Mesothelial cell of epicardium (in vitro differentiated cells): ENCODE measurements around the gene NAT14. TPM values are rescaled to one million over a fixed set of nuclear protein-coding genes. Genes with fewer than 3 reads are reported as not detected.

ENCODE experiments used
- DNase-seq, 2 experiments: peaks; one replicate each; pipeline ENCODE4 v3.0.0; 2021; ENCODE audit warnings: low spot score in 2 of 2; ENCODE audit not compliant: unreplicated experiment in 2 of 2
- H3K27ac Mint-ChIP-seq: 2 replicates; pipeline ENCODE4 v1.8.0; 2021; ENCODE audit warnings: mixed read lengths
- H3K27me3 Mint-ChIP-seq: 2 replicates; pipeline ENCODE4 v1.8.0; 2021; ENCODE audit warnings: low read depth, mixed read lengths
- H3K36me3 Mint-ChIP-seq: 2 replicates; pipeline ENCODE4 v1.8.0; 2021; ENCODE audit warnings: mixed read lengths
- H3K4me1 Mint-ChIP-seq: 2 replicates; pipeline ENCODE4 v1.8.0; 2021; ENCODE audit warnings: mixed read lengths
- H3K4me3 Mint-ChIP-seq: 2 replicates; pipeline ENCODE4 v1.8.0; 2021; ENCODE audit warnings: mild to moderate bottlenecking, moderate library complexity, mixed read lengths
- H3K9me3 Mint-ChIP-seq: 2 replicates; pipeline ENCODE4 v1.8.0; 2021; ENCODE audit warnings: mixed read lengths
- total RNA-seq: library from RNA; stranded (reverse); gene quantifications from 3 replicates; pipeline ENCODE4 v1.2.1, GENCODE V29; 2021
- TF ChIP-seq, protein P1 (sequence below): fragments of 200-600 bp; sonication (generic); IDR thresholded peaks from one replicate; pipeline ENCODE4 v1.5.0; 2021; ENCODE audit warnings: antibody characterized with exemption; ENCODE audit not compliant: unreplicated experiment

The NAT14 gene
- total RNA-seq, 1 donor from 2014 or later, result 54.4 TPM

DNA sequence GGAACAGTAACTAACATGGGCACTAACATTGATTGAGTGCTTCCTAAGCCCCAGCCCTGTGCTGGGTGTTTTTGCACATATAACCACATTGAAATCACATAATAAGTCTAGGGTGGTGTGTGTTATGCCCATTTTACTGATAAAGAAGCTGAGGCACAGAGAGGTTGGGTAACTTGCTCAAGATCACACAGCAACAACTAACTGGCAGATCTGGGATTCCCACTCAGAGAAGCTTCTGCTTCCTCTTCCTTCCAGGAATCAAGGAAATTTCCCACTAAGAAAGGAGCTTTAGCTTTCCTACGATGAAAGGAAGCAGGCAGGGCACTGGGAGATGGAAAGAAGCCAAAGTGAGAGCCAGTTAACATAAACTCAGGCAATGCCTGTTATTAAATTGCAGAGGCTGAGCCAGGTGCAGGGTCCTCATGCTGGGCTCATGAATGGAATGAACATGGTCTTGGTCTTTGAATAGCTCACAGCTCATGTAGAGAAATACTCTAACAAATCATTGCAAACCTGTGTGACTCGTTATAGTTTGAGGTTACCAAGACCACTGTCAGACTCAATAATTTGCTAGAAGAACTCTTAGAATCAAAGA lies 13.4 kb downstream of the NAT14 start:
- no peak for DNase-seq
- Mint-ChIP-seq H3K9me3 (no peaks in the 10 kb centered on the region), H3K4me3 (no peak overlapping the region), H3K36me3 (no peaks in the 10 kb centered on the region), H3K27me3 (peaks cover 7% of the 10 kb centered on the region), H3K4me1 (peaks cover 17% of the 10 kb centered on the region), H3K27ac (no peak overlapping the region)
- TF ChIP-seq, protein P1, sequence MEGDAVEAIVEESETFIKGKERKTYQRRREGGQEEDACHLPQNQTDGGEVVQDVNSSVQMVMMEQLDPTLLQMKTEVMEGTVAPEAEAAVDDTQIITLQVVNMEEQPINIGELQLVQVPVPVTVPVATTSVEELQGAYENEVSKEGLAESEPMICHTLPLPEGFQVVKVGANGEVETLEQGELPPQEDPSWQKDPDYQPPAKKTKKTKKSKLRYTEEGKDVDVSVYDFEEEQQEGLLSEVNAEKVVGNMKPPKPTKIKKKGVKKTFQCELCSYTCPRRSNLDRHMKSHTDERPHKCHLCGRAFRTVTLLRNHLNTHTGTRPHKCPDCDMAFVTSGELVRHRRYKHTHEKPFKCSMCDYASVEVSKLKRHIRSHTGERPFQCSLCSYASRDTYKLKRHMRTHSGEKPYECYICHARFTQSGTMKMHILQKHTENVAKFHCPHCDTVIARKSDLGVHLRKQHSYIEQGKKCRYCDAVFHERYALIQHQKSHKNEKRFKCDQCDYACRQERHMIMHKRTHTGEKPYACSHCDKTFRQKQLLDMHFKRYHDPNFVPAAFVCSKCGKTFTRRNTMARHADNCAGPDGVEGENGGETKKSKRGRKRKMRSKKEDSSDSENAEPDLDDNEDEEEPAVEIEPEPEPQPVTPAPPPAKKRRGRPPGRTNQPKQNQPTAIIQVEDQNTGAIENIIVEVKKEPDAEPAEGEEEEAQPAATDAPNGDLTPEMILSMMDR, result no peak

- H3K9me3 Mint-ChIP-seq, result no peaks in the 10 kb centered on the region
- no peak for DNase-seq
- peaks cover 16% of the 10 kb centered on the region for H3K4me1 Mint-ChIP-seq
- peaks cover 18% of the 10 kb centered on the region for H3K27me3 Mint-ChIP-seq
- no peak overlapping the region for H3K4me3 Mint-ChIP-seq
- no peaks in the 10 kb centered on the region for H3K36me3 Mint-ChIP-seq
- no peak overlapping the region for H3K27ac Mint-ChIP-seq
- TF ChIP-seq, protein P1, result no peak
These were observed 15.5 kb downstream of the NAT14 start for GRCh38 chr19:55500368-55500952.

- Mint-ChIP-seq H3K4me3 (no peak overlapping the region), H3K9me3 (no peaks in the 10 kb centered on the region), H3K36me3 (no peaks in the 10 kb centered on the region), H3K27me3 (peaks cover 22% of the 10 kb centered on the region), H3K27ac (no peak overlapping the region), H3K4me1 (peaks cover 11% of the 10 kb centered on the region)
- TF ChIP-seq, protein P1, result no peak
- DNase-seq, result no peak
These were observed 17.4 kb downstream of the NAT14 start for GRCh38 chr19:55502197-55502952.

DNA sequence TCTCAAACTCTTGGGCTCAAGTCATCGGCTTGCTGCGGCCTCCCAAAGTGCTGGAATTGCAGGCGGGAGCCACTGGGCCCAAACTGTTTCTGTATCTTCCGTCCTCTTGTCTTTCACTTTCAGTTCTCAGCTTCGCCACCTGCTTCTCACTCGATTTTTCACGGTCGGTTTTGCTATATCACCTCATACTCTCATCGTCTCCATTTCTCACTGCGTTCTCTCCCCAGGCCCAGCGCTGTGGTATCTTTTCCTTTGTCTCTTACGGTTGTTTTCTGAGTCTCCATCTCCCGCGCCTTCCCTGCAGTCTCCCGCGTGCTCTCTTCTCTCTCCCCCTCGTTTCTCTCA lies 18.1 kb downstream of the NAT14 start:
- H3K27me3 Mint-ChIP-seq, result peaks cover 22% of the 10 kb centered on the region
- no peak overlapping the region for H3K4me3 Mint-ChIP-seq

GRCh38 chr19:55503502-55504251 lies 18.7 kb downstream of the NAT14 start:
- Mint-ChIP-seq H3K27ac (no peak overlapping the region), H3K4me1 (peaks cover 6% of the 10 kb centered on the region), H3K36me3 (no peaks in the 10 kb centered on the region), H3K9me3 (no peaks in the 10 kb centered on the region), H3K27me3 (peaks cover 22% of the 10 kb centered on the region), H3K4me3 (peak overlapping the region; percentile 51)
- peak; percentile 85 to 96 for DNase-seq
- TF ChIP-seq, protein P1, result peak; percentile 97

More for the DNA sequence above, 18.1 kb downstream of the NAT14 start:
- no peak for DNase-seq
- TF ChIP-seq, protein P1, result no peak
- H3K4me1 Mint-ChIP-seq, result peaks cover 10% of the 10 kb centered on the region
- H3K27ac Mint-ChIP-seq, result no peak overlapping the region
- no peaks in the 10 kb centered on the region for H3K36me3 Mint-ChIP-seq
- no peaks in the 10 kb centered on the region for H3K9me3 Mint-ChIP-seq
